H1 (cell line): ENCODE data around the gene RAB21. TPM values are rescaled to one million over a fixed set of nuclear protein-coding genes. Genes with fewer than 3 reads are reported as not detected.

Experiments
- CTCF ChIA-PET: fragments of 300-600 bp; sonication (Branson Sonifier 250); formaldehyde crosslinking; loops from one replicate; lab custom pipeline; 2021; ENCODE audit not compliant: partially characterized antibody; lab: Charles Lee
- POLR2A ChIA-PET: fragments of 300-600 bp; sonication (Branson Sonifier 250); formaldehyde crosslinking; loops from one replicate; lab custom pipeline; 2021; ENCODE audit warnings: inconsistent platforms; ENCODE audit not compliant: partially characterized antibody; lab: Charles Lee
- DNase-seq, 2 experiments: peaks; one replicate each; pipeline versions ENCODE4 v3.0.0 to v3.0.0-alpha.2; 2010 to 2022; ENCODE audit warnings: low spot score in 2 of 2, low read depth in 1 of 2, mixed read lengths in 1 of 2
- FAIRE-seq: peaks from 2 replicates; lab custom pipeline; 2011; peaks lifted over from hg19 to GRCh38; lab: Jason Lieb, UNC
- H2AFZ ChIP-seq: 2 replicates; pipeline ENCODE4 v1.8.1; 2012; ENCODE audit warnings: low read length, inconsistent platforms
- H2AK5ac ChIP-seq: 2 replicates; pipeline ENCODE4 v1.6.1; 2013; ENCODE audit warnings: low read depth, low read length
- H2BK120ac ChIP-seq: replicated peaks from 2 replicates; pipeline ENCODE3; 2013; ENCODE audit warnings: low read depth, low read length, inconsistent platforms
- H2BK12ac ChIP-seq: 2 replicates; pipeline ENCODE4 v1.6.1; 2013; ENCODE audit warnings: low read depth, low read length
- H2BK15ac ChIP-seq: 2 replicates; pipeline ENCODE4 v1.6.1; 2013; ENCODE audit warnings: low read length
- H2BK20ac ChIP-seq: 2 replicates; pipeline ENCODE4 v1.6.1; 2013; ENCODE audit warnings: low read length
- H2BK5ac ChIP-seq: 2 replicates; pipeline ENCODE4 v1.6.1; 2013; ENCODE audit warnings: low read depth, low read length
- H3K14ac ChIP-seq: 2 replicates; pipeline ENCODE4 v1.6.1; 2013; ENCODE audit warnings: inconsistent platforms; ENCODE audit not compliant: insufficient read length
- H3K18ac ChIP-seq: 2 replicates; pipeline ENCODE4 v1.6.1; 2013; ENCODE audit warnings: low read length; ENCODE audit errors: extremely low read depth
- H3K23ac ChIP-seq: 2 replicates; pipeline ENCODE4 v1.6.1; 2013; ENCODE audit warnings: inconsistent platforms; ENCODE audit not compliant: insufficient read length
- H3K23me2 ChIP-seq: 2 replicates; pipeline ENCODE4 v1.6.1; 2013; ENCODE audit warnings: low read depth, low read length
- H3K27ac ChIP-seq: 2 replicates; pipeline ENCODE4 v1.6.1; 2011; ENCODE audit warnings: low read depth, low read length, inconsistent platforms
- H3K27me3 ChIP-seq, 4 experiments: replicated peaks in 1 of 4; 1 replicate in 1 of 4; 2 replicates in 3 of 4; pipeline versions ENCODE4 v1.6.1 to v1.8.1; 2011 to 2013; ENCODE audit warnings: low read length in 3 of 4, mild to moderate bottlenecking in 3 of 4, inconsistent platforms in 2 of 4, mixed read lengths in 2 of 4, moderate library complexity in 1 of 4; ENCODE audit not compliant: control insufficient read depth in 3 of 4, insufficient read depth in 3 of 4; ENCODE audit errors: extremely low read depth in 1 of 4
- H3K36me3 ChIP-seq, 4 experiments: 2 replicates each; pipeline versions ENCODE4 v1.6.1 to v1.8.1; 2011 to 2013; ENCODE audit warnings: mild to moderate bottlenecking in 4 of 4, low read length in 3 of 4, moderate library complexity in 2 of 4, control low read depth in 1 of 4, inconsistent platforms in 1 of 4; ENCODE audit not compliant: insufficient read depth in 4 of 4, control insufficient read depth in 2 of 4
- H3K4ac ChIP-seq: replicated peaks from 2 replicates; pipeline ENCODE3; 2013; ENCODE audit warnings: low read length, low read depth, mixed read lengths, inconsistent platforms; ENCODE audit not compliant: insufficient read length
- H3K4me1 ChIP-seq, 4 experiments: replicated peaks in 1 of 4; 1 replicate in 1 of 4; 2 replicates in 3 of 4; pipeline versions ENCODE4 v1.6.1 to v1.8.1; 2011 to 2013; ENCODE audit warnings: low read length in 3 of 4, inconsistent platforms in 2 of 4, mixed read lengths in 1 of 4; ENCODE audit not compliant: insufficient read depth in 4 of 4, control insufficient read depth in 3 of 4
- H3K4me2 ChIP-seq, 2 experiments: 2 replicates each; pipeline versions ENCODE4 v1.6.1 to v1.8.1; 2011 to 2013; ENCODE audit warnings: low read depth in 2 of 2, low read length in 2 of 2, control low read depth in 1 of 2, inconsistent platforms in 1 of 2, mild to moderate bottlenecking in 1 of 2; ENCODE audit not compliant: insufficient read depth in 1 of 2
- H3K4me3 ChIP-seq, 4 experiments: fragments of 200-600, 300-600 bp in 1 of 4; sonication (generic), shearing (Covaris generic), sonication (Bioruptor Twin) in 1 of 4; 2 replicates each; pipeline versions ENCODE4 v1.5.1 to v1.8.1; 2011 to 2016; ENCODE audit warnings: low read length in 4 of 4, low read depth in 3 of 4, control low read depth in 2 of 4, inconsistent platforms in 2 of 4, mild to moderate bottlenecking in 2 of 4, mixed read lengths in 1 of 4, moderate library complexity in 1 of 4; ENCODE audit not compliant: insufficient read depth in 2 of 4; ENCODE audit errors: extremely low read depth in 1 of 4
- H3K56ac ChIP-seq: replicated peaks from 2 replicates; pipeline ENCODE3; 2013; ENCODE audit warnings: low read depth, mild to moderate bottlenecking, mixed read lengths, low read length, inconsistent platforms; ENCODE audit not compliant: insufficient read length
- H3K79me1 ChIP-seq: 2 replicates; pipeline ENCODE4 v1.6.1; 2013; ENCODE audit warnings: low read depth, low read length, control low read depth
- H3K79me2 ChIP-seq, 2 experiments: 2 replicates each; pipeline versions ENCODE4 v1.6.1 to v1.8.1; 2012 to 2013; ENCODE audit warnings: low read length in 2 of 2, mild to moderate bottlenecking in 2 of 2, inconsistent platforms in 1 of 2; ENCODE audit not compliant: insufficient read depth in 2 of 2, control insufficient read depth in 1 of 2
- H3K9ac ChIP-seq, 4 experiments: replicated peaks in 1 of 4; 1 replicate in 1 of 4; 2 replicates in 3 of 4; pipeline versions ENCODE4 v1.6.1 to v1.8.1; 2011 to 2013; ENCODE audit warnings: low read depth in 3 of 4, low read length in 3 of 4, control low read depth in 2 of 4, mild to moderate bottlenecking in 2 of 4, moderate library complexity in 2 of 4, inconsistent platforms in 1 of 4; ENCODE audit errors: extremely low read depth in 1 of 4
- H3K9me3 ChIP-seq, 2 experiments: 2 replicates each; pipeline versions ENCODE4 v1.6.1 to v1.8.1; 2012 to 2013; ENCODE audit warnings: mild to moderate bottlenecking in 2 of 2, moderate library complexity in 2 of 2, control low read depth in 1 of 2, inconsistent platforms in 1 of 2, low read depth in 1 of 2, low read length in 1 of 2, mixed read lengths in 1 of 2; ENCODE audit not compliant: insufficient read depth in 2 of 2
- H4K20me1 ChIP-seq, 2 experiments: replicated peaks in 1 of 2; 2 replicates each; pipeline versions ENCODE3 to v1.8.1; 2011 to 2013; ENCODE audit warnings: inconsistent platforms in 2 of 2, low read length in 2 of 2, mild to moderate bottlenecking in 1 of 2; ENCODE audit not compliant: insufficient read depth in 2 of 2, control insufficient read depth in 1 of 2
- H4K5ac ChIP-seq: 2 replicates; pipeline ENCODE4 v1.6.1; 2013; ENCODE audit warnings: low read length, low read depth, mixed read lengths, inconsistent platforms; ENCODE audit not compliant: insufficient read length
- H4K8ac ChIP-seq: 2 replicates; pipeline ENCODE4 v1.8.0; 2013; ENCODE audit warnings: mild to moderate bottlenecking, moderate library complexity, low read length, inconsistent platforms; ENCODE audit not compliant: insufficient read depth; ENCODE audit errors: extremely low read depth
- H4K91ac ChIP-seq: replicated peaks from 2 replicates; pipeline ENCODE3; 2013; ENCODE audit warnings: low read length, mixed read lengths, inconsistent platforms; ENCODE audit not compliant: insufficient read length
- CHD1 ChIP-seq: IDR thresholded peaks from 2 replicates; pipeline ENCODE4 v1.6.1; 2012; ENCODE audit warnings: low read depth, low read length, improper control_type of control experiment
- CREB1 ChIP-seq: IDR thresholded peaks from 2 replicates; pipeline ENCODE4 v1.6.1; 2012; ENCODE audit warnings: inconsistent platforms
- EZH2 ChIP-seq: fragments of 200-600 bp; sonication (generic); IDR thresholded peaks from 2 replicates; pipeline ENCODE4 v1.7.1; 2012; ENCODE audit warnings: low read depth, mild to moderate bottlenecking, moderate library complexity, low read length, inconsistent platforms; ENCODE audit not compliant: severe bottlenecking
- KDM1A ChIP-seq: fragments of 200-600, 300-600 bp; sonication (generic); IDR thresholded peaks from 2 replicates; pipeline ENCODE4 v1.7.1; 2016; ENCODE audit warnings: mild to moderate bottlenecking, low read length, borderline replicate concordance
- RFX5 ChIP-seq: IDR thresholded peaks from 2 replicates; pipeline ENCODE4 v1.6.1; 2011; ENCODE audit warnings: low read depth, low read length, improper control_type of control experiment, borderline replicate concordance
- RNF2 ChIP-seq: fragments of 200-900, 300-1000 bp; sonication (generic); IDR thresholded peaks from 2 replicates; pipeline ENCODE4 v1.7.1; 2016; ENCODE audit warnings: borderline replicate concordance, low read depth, mild to moderate bottlenecking, antibody characterized with exemption, low read length; ENCODE audit not compliant: poor library complexity, severe bottlenecking; ENCODE audit errors: missing control alignments
- SIN3A ChIP-seq, 2 experiments: IDR thresholded peaks in 1 of 2; conservative IDR thresholded peaks in 1 of 2; 2 replicates each; pipeline ENCODE4 v1.6.1; 2011 to 2012; ENCODE audit warnings: low read length in 2 of 2, improper control_type of control experiment in 1 of 2, low read depth in 1 of 2, mild to moderate bottlenecking in 1 of 2
- SP1 ChIP-seq: IDR thresholded peaks from 2 replicates; pipeline ENCODE4 v1.6.1; 2011; ENCODE audit warnings: low read depth, low read length
- TAF1 ChIP-seq: IDR thresholded peaks from 2 replicates; pipeline ENCODE4 v1.6.1; 2011; ENCODE audit warnings: mild to moderate bottlenecking, low read depth, low read length
- ZNF274 ChIP-seq: IDR thresholded peaks from 2 replicates; pipeline ENCODE4 v1.7.0; 2012; ENCODE audit warnings: low read length, borderline replicate concordance; ENCODE audit errors: extremely low read depth
- WGBS, 2 experiments: shearing (Covaris generic) in 1 of 2; methylation state at CpG; one replicate each; pipeline versions ENCODE4 v1.1.6 to v1.1.7; 2013 to 2015; ENCODE audit warnings: low lambda C conversion rate in 2 of 2, mixed read lengths in 2 of 2, inconsistent platforms in 1 of 2, low coverage in 1 of 2, missing lambda C conversion rate in 1 of 2; ENCODE audit not compliant: insufficient replicate concordance in 2 of 2, insufficient coverage in 1 of 2, insufficient read length in 1 of 2; ENCODE audit errors: extremely low coverage in 1 of 2, missing lambda C conversion rate in 1 of 2; 5-methylcytosine and 5-hydroxymethylcytosine counted together
- polyA plus RNA-seq, 7 experiments: library from polyadenylated mRNA; depleted of rRNA in 3 of 7; stranded (reverse) in 5 of 7; unstranded in 2 of 7; fragments of >200 nt in 5 of 7; fragments of 200-250 nt in 2 of 7; gene quantifications; 1 replicate in 5 of 7; 2 replicates in 1 of 7; 4 replicates in 1 of 7; pipeline versions ENCODE4 v1.2.1 to v1.2.3, GENCODE V29; 2011 to 2013; ENCODE audit warnings: missing spikeins in 2 of 7, mixed read lengths in 2 of 7
- total RNA-seq: library from RNA; stranded (reverse); fragmentation: NEBNext Ultra II Directional; extraction: Animal tissue kit (Norgen Biotek cat#: 25700); gene quantifications from 2 replicates; pipeline ENCODE4 v1.2.1, GENCODE V29; 2021

The RAB21 gene
- total and polyA plus RNA-seq, 2 of the 8 experiments (the other 6 are each of a cell fraction or from before 2014, with no cell fraction given): 1.2 to 47.2 TPM

- H4K8ac ChIP-seq: no peak overlapping the region
- no peak overlapping the region for H2AFZ ChIP-seq
- H3K4ac ChIP-seq: no peak overlapping the region
- H3K9ac ChIP-seq: no peak overlapping the region
- H2BK15ac ChIP-seq: no peak overlapping the region
- H4K5ac ChIP-seq: no peak overlapping the region
- no peaks in the 10 kb centered on the region for H3K23me2 ChIP-seq
- H2BK120ac ChIP-seq: no peak overlapping the region
- ChIA-PET POLR2A (no interaction called here), CTCF (no interaction called here)
- no peaks in the 10 kb centered on the region for H3K79me1 ChIP-seq
- no peaks in the 10 kb centered on the region for H3K4me1 ChIP-seq
- no peak for FAIRE-seq
- no peaks in the 10 kb centered on the region for H3K79me2 ChIP-seq
- 92% methylated on average over 7 of the region's 7 CpGs; no CpG with 5 or more reads in 1 of the 2 experiments for WGBS, 2 experiments
- no peaks in the 10 kb centered on the region for H3K36me3 ChIP-seq
- H3K4me2 ChIP-seq: no peak overlapping the region
- no peak overlapping the region for H2AK5ac ChIP-seq
- H3K56ac ChIP-seq: no peak overlapping the region
- H2BK20ac ChIP-seq: no peak overlapping the region
- H4K91ac ChIP-seq: no peak overlapping the region
- DNase-seq: peak in 1 of 2 experiments; percentile 19
- no peak overlapping the region for H3K14ac ChIP-seq
- no peak overlapping the region for H3K23ac ChIP-seq
- H4K20me1 ChIP-seq: no peaks in the 10 kb centered on the region
- H3K18ac ChIP-seq: no peak overlapping the region
- H3K9me3 ChIP-seq: 0 out of 4 replicates have a peak, but pooled peaks cover 0 to 4% of the 10 kb centered on the region in 2 experiments
- no peak overlapping the region for H2BK5ac ChIP-seq
- no peaks in the 10 kb centered on the region for H3K27me3 ChIP-seq
- H2BK12ac ChIP-seq: no peak overlapping the region
- no peak overlapping the region for H3K27ac ChIP-seq
- H3K4me3 ChIP-seq: no peak overlapping the region
- TF ChIP-seq KDM1A: no peak
- no peak for TF ChIP-seq RFX5
- TF ChIP-seq SIN3A (conservative IDR thresholded peaks at IDR 0.05 in 1 of 2, IDR thresholded peaks at IDR 0.05 in 1 of 2; ENCODE audit: low read depth in 1 of 2, low read length in 2 of 2): no peak
- TF ChIP-seq RNF2: no peak
- TF ChIP-seq EZH2: no peak
- TF ChIP-seq ZNF274: no peak
- no peak for TF ChIP-seq CHD1
- no peak for TF ChIP-seq CREB1
- TF ChIP-seq TAF1: no peak
- no peak for TF ChIP-seq SP1
Observed at GRCh38 chr12:71710276-71711125, 44.2 kb upstream of the RAB21 start.
